Activated naive CD8-positive, alpha-beta T cell (primary cell): ENCODE results near the gene NRG2.
A peak's percentile ranks its signal among the peaks of the same experiment; 100 is the strongest.

Experiments used
- H3K27ac Mint-ChIP-seq: one replicate; pipeline ENCODE4 v1.8.0; 2021; ENCODE audit warnings: mixed read lengths
- H3K27me3 Mint-ChIP-seq: one replicate; pipeline ENCODE4 v1.8.0; 2021; ENCODE audit warnings: mixed read lengths
- H3K36me3 Mint-ChIP-seq: one replicate; pipeline ENCODE4 v1.8.0; 2021; ENCODE audit warnings: mixed read lengths
- H3K4me1 Mint-ChIP-seq: one replicate; pipeline ENCODE4 v1.8.0; 2021; ENCODE audit warnings: low read depth, mixed read lengths
- H3K4me3 Mint-ChIP-seq: one replicate; pipeline ENCODE4 v1.8.0; 2021; ENCODE audit warnings: mild to moderate bottlenecking, mixed read lengths
- H3K9me3 Mint-ChIP-seq: one replicate; pipeline ENCODE4 v1.8.0; 2021; ENCODE audit warnings: low read depth, mixed read lengths

Gene NRG2

DNA sequence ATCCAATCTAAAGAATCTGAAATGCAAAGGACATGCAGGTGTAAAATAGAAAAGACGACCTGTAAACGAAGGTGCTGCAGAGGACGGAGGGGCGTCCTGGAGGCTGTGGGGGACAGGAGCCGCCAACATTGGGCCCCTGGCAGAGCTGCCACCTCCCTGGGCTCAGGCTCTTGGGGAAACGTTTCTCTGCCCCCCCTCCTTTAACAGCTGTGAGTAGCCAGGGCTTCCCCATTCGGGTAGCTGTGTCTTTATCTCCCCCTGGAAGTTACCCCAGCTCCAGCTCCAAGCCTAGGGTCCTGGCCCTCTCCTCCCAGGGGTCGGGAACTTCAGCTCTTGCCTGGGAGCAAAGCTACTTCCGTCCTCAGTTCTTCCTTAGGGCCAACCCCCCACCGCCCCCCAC lies 196.0 kb downstream of the NRG2 start:
- H3K27me3 Mint-ChIP-seq, result peaks cover 3% of the 10 kb centered on the region
- peaks cover 17% of the 10 kb centered on the region for H3K4me1 Mint-ChIP-seq
- H3K27ac Mint-ChIP-seq, result no peak overlapping the region
- no peaks in the 10 kb centered on the region for H3K36me3 Mint-ChIP-seq
- H3K4me3 Mint-ChIP-seq, result peak overlapping the region; percentile 52
- no peaks in the 10 kb centered on the region for H3K9me3 Mint-ChIP-seq

GRCh38 chr5:139845846-139846681 lies 197.0 kb downstream of the NRG2 start:
- Mint-ChIP-seq H3K4me1 (peaks cover 17% of the 10 kb centered on the region), H3K4me3 (peak overlapping the region; percentile 17), H3K27me3 (peaks cover 3% of the 10 kb centered on the region), H3K9me3 (no peaks in the 10 kb centered on the region), H3K36me3 (no peaks in the 10 kb centered on the region), H3K27ac (no peak overlapping the region)

GRCh38 chr5:139844472-139845145 lies 198.5 kb downstream of the NRG2 start:
- Mint-ChIP-seq H3K27me3 (peaks cover 3% of the 10 kb centered on the region), H3K9me3 (no peaks in the 10 kb centered on the region), H3K4me1 (peaks cover 13% of the 10 kb centered on the region), H3K36me3 (no peaks in the 10 kb centered on the region), H3K27ac (no peak overlapping the region), H3K4me3 (peak overlapping the region; percentile 18)

DNA sequence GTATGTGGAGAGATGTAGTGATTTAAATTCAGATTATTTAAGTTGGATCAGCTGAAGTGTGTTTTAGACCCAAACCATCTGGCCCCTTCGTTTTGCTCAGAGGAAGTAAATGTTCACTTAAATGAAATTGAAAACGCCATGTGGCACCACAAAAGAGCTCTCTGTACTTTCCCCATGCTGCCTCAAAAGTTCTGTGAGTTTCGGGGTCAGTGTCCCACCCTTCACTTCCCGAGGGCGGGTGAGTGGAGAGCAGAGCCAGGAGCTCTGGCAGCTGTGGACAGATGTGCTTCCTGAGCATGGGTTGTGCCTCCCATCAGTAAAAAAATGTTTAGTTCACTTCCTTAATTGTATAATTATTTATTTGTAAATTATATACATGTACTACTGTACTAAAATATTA lies 199.1 kb downstream of the NRG2 start:
- Mint-ChIP-seq H3K9me3 (no peaks in the 10 kb centered on the region), H3K36me3 (no peaks in the 10 kb centered on the region), H3K4me1 (peaks cover 10% of the 10 kb centered on the region), H3K27ac (no peak overlapping the region), H3K27me3 (peaks cover 3% of the 10 kb centered on the region), H3K4me3 (no peak overlapping the region)

- no peaks in the 10 kb centered on the region for H3K36me3 Mint-ChIP-seq
- no peak overlapping the region for H3K4me3 Mint-ChIP-seq
Measured at GRCh38 chr5:139842321-139842720, 200.8 kb downstream of the NRG2 start.

DNA sequence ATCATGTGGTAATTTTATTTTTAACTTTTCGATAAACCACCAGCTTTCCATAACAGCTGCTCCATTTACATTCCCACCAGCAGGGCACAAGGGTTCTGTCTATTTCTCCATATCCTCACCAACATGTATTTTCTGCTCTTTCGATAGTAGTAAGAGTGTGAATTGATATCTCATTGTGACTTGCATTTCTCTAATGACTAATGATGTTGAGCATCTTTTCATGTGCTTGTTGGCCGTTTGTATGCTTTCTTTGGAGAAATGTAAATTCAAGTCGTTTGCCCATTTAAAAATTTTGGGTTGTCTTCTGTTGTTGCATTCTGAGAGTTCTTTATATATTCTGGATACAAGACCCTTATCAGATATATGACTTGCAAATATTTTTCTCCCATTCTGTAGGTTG lies 201.6 kb downstream of the NRG2 start:
- peaks cover 3% of the 10 kb centered on the region for H3K4me1 Mint-ChIP-seq

More at GRCh38 chr5:139842321-139842720, 200.8 kb downstream of the NRG2 start:
- Mint-ChIP-seq H3K27ac (no peak overlapping the region), H3K27me3 (peaks cover 3% of the 10 kb centered on the region), H3K4me1 (peaks cover 4% of the 10 kb centered on the region), H3K9me3 (no peaks in the 10 kb centered on the region)

GRCh38 chr5:139839918-139840317 lies 203.2 kb downstream of the NRG2 start:
- Mint-ChIP-seq H3K4me3 (no peak overlapping the region), H3K27me3 (peaks cover 9% of the 10 kb centered on the region), H3K9me3 (no peaks in the 10 kb centered on the region), H3K4me1 (peaks cover 3% of the 10 kb centered on the region), H3K36me3 (peaks cover 4% of the 10 kb centered on the region), H3K27ac (no peak overlapping the region)

More for the DNA sequence above, 201.6 kb downstream of the NRG2 start:
- H3K9me3 Mint-ChIP-seq, result no peaks in the 10 kb centered on the region
- no peak overlapping the region for H3K27ac Mint-ChIP-seq
- H3K36me3 Mint-ChIP-seq, result peaks cover under 1% of the 10 kb centered on the region
- peaks cover 3% of the 10 kb centered on the region for H3K27me3 Mint-ChIP-seq
- H3K4me3 Mint-ChIP-seq, result no peak overlapping the region

DNA sequence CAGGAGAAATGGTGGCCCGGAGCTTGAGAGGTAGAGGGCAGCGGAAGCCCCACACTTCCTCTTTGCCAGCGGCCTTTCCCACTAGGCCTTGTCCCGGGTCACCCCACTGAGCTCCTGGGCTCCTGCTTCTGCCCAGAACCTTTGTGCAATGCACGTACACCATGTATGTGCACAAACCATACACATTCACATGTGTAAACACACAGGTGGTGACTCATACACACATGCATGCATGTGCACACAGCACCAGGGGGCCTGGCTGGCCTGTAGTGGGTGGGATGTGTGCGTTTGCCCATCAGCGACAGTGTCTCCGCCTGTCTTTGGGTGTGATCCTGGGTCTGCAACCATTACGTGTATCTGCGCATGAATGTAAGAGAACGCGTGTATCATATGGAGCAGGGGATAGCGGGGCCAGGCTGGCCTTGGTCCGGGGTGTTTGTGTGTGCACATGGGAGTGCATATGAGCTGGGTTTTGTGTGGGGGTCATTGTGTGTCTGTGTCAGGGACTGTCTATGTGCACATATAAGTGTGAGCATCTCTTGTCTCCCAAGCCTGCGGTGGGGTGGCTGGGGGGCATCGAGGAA lies 203.8 kb downstream of the NRG2 start:
- no peaks in the 10 kb centered on the region for H3K4me1 Mint-ChIP-seq
- H3K36me3 Mint-ChIP-seq, result peaks cover 4% of the 10 kb centered on the region
- H3K9me3 Mint-ChIP-seq, result no peaks in the 10 kb centered on the region
- no peak overlapping the region for H3K27ac Mint-ChIP-seq
- no peak overlapping the region for H3K4me3 Mint-ChIP-seq
- H3K27me3 Mint-ChIP-seq, result peaks cover 6% of the 10 kb centered on the region

- H3K27me3 Mint-ChIP-seq, result peaks cover 6% of the 10 kb centered on the region
- H3K4me1 Mint-ChIP-seq, result no peaks in the 10 kb centered on the region
- H3K4me3 Mint-ChIP-seq, result no peak overlapping the region
- peaks cover 4% of the 10 kb centered on the region for H3K36me3 Mint-ChIP-seq
- no peak overlapping the region for H3K27ac Mint-ChIP-seq
- H3K9me3 Mint-ChIP-seq, result no peaks in the 10 kb centered on the region
Measured at GRCh38 chr5:139838381-139839197, 204.5 kb downstream of the NRG2 start.

GRCh38 chr5:139837711-139838380 lies 205.3 kb downstream of the NRG2 start:
- Mint-ChIP-seq H3K36me3 (peaks cover 4% of the 10 kb centered on the region), H3K4me1 (no peaks in the 10 kb centered on the region), H3K27me3 (peaks cover 6% of the 10 kb centered on the region), H3K9me3 (no peaks in the 10 kb centered on the region), H3K4me3 (no peak overlapping the region), H3K27ac (no peak overlapping the region)

GRCh38 chr5:139836469-139837208 lies 206.5 kb downstream of the NRG2 start:
- H3K27ac Mint-ChIP-seq, result no peak overlapping the region
- H3K4me1 Mint-ChIP-seq, result no peaks in the 10 kb centered on the region
- H3K27me3 Mint-ChIP-seq, result peaks cover 6% of the 10 kb centered on the region
- H3K36me3 Mint-ChIP-seq, result peaks cover 4% of the 10 kb centered on the region
- H3K9me3 Mint-ChIP-seq, result no peaks in the 10 kb centered on the region
- no peak overlapping the region for H3K4me3 Mint-ChIP-seq

GRCh38 chr5:139835656-139836055 lies 207.4 kb downstream of the NRG2 start:
- H3K27ac Mint-ChIP-seq, result no peak overlapping the region
- H3K27me3 Mint-ChIP-seq, result peaks cover 6% of the 10 kb centered on the region
- no peaks in the 10 kb centered on the region for H3K4me1 Mint-ChIP-seq
- H3K36me3 Mint-ChIP-seq, result peaks cover 4% of the 10 kb centered on the region
- H3K4me3 Mint-ChIP-seq, result no peak overlapping the region
- no peaks in the 10 kb centered on the region for H3K9me3 Mint-ChIP-seq

DNA sequence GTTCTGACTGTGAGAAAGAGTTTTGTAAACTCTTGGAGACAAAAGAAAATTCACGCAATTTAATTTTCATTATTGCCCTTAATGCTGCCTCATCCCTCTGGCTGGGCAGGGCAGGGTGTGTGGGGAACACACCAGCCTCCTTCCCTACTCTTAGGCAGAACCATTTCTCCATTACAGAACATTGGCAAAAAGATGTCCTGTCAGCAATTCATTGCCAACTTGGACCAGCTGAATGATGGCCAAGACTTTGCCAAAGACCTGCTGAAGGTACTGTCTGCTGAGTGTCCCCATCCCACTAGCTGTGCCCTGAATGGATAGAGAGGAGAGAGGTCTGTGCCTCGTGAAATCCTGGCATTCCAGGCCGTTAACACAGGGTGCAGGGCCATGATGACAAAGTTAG lies 209.6 kb downstream of the NRG2 start:
- Mint-ChIP-seq H3K4me3 (no peak overlapping the region), H3K36me3 (peaks cover 4% of the 10 kb centered on the region), H3K27me3 (peaks cover 6% of the 10 kb centered on the region), H3K27ac (no peak overlapping the region), H3K4me1 (no peaks in the 10 kb centered on the region), H3K9me3 (no peaks in the 10 kb centered on the region)

- peaks cover 4% of the 10 kb centered on the region for H3K36me3 Mint-ChIP-seq
- H3K27me3 Mint-ChIP-seq, result peaks cover 6% of the 10 kb centered on the region
- H3K9me3 Mint-ChIP-seq, result no peaks in the 10 kb centered on the region
- no peak overlapping the region for H3K4me3 Mint-ChIP-seq
- no peaks in the 10 kb centered on the region for H3K4me1 Mint-ChIP-seq
- no peak overlapping the region for H3K27ac Mint-ChIP-seq
Measured at GRCh38 chr5:139831624-139832023, 211.5 kb downstream of the NRG2 start.
